Body of pancreas (tissue), 4 donors: ENCODE results near the gene KLHL40.

Experiments
- POLR2A ChIP-seq, 3 donors: fragments of 450-650 bp; IDR thresholded peaks; one replicate each; pipeline ENCODE4 v1.6.1; 2016; ENCODE audit warnings: antibody characterized with exemption in 3 of 3, mild to moderate bottlenecking in 2 of 3
- TF ChIP-seq, protein P1 (sequence below), 7 experiments: fragments of 450-650 bp in 4 of 7; fragments of 200-600 bp in 3 of 7; sonication (generic) in 3 of 7; IDR thresholded peaks; one replicate each; pipeline ENCODE4 v1.5.1; 2016 to 2019; ENCODE audit warnings: antibody characterized with exemption in 7 of 7

DNA sequence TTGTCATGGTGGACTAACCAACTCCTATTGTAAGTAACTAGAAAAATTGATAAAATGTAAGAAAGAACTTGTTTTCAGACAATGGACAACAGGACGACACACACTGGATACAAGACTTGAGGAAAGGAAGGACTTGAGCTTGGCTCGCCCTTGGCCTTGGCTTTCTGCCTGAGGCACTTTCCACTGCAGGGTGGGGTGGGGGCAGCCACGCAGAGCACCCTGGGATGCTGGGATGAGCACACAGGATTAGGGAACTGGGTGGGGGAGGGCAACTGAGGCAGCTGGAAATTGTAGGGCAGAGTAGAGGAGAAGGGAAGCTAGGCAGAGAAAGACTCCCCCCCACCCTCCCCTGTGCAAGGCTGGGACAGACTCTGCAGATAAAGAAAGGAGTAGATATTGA lies 42.7 kb downstream of the KLHL40 start:
- TF ChIP-seq, protein P1, sequence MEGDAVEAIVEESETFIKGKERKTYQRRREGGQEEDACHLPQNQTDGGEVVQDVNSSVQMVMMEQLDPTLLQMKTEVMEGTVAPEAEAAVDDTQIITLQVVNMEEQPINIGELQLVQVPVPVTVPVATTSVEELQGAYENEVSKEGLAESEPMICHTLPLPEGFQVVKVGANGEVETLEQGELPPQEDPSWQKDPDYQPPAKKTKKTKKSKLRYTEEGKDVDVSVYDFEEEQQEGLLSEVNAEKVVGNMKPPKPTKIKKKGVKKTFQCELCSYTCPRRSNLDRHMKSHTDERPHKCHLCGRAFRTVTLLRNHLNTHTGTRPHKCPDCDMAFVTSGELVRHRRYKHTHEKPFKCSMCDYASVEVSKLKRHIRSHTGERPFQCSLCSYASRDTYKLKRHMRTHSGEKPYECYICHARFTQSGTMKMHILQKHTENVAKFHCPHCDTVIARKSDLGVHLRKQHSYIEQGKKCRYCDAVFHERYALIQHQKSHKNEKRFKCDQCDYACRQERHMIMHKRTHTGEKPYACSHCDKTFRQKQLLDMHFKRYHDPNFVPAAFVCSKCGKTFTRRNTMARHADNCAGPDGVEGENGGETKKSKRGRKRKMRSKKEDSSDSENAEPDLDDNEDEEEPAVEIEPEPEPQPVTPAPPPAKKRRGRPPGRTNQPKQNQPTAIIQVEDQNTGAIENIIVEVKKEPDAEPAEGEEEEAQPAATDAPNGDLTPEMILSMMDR (IDR thresholded peaks at IDR 0.05): no peak
- no peak for TF ChIP-seq POLR2A (IDR thresholded peaks at IDR 0.05)
